GM12878 (cell line): ENCODE data around the gene CARS2. TPM values are rescaled to one million over a fixed set of nuclear protein-coding genes. Genes with fewer than 3 reads are reported as not detected.

Experiments used
- ATAC-seq: fragments of 200-7000 bp; cut with Tn5 transposase; 3 replicates; pipeline ENCODE4 v1.9.1; 2020; ENCODE audit warnings: mild to moderate bottlenecking, moderate library complexity
- BruUV-seq: library from RNA; stranded (reverse); fragments of 400-500 nt; replicated peaks from 2 replicates; lab custom pipeline; 2021; lab: Mats Ljungman, UMichigan
- CTCF ChIA-PET: fragments of 300-600 bp; sonication (Branson Sonifier 250); formaldehyde crosslinking; extraction: SDS; loops from one replicate; lab custom pipeline; 2021; ENCODE audit warnings: inconsistent platforms; lab: Yijun Ruan, JAX
- POLR2A ChIA-PET: fragments of 350-600 bp; formaldehyde crosslinking; extraction: SDS; loops from one replicate; lab custom pipeline; 2021; ENCODE audit warnings: inconsistent platforms; lab: Charles Lee
- RAD21 ChIA-PET: fragments of 300-600 bp; sonication (Branson Sonifier 250); formaldehyde crosslinking; loops from one replicate; lab custom pipeline; 2023; ENCODE audit warnings: antibody characterized with exemption; ENCODE audit not compliant: unreplicated experiment; lab: Charles Lee
- SMC1A ChIA-PET: fragments of 300-600 bp; sonication (Branson Sonifier 250); formaldehyde crosslinking; loops from one replicate; lab custom pipeline; 2023; ENCODE audit not compliant: unreplicated experiment, uncharacterized antibody; lab: Charles Lee
- DNase-seq: peaks from one replicate; pipeline ENCODE4 v3.0.0-alpha.2; 2011; ENCODE audit warnings: low read depth, low spot score
- FAIRE-seq: peaks from 3 replicates; lab custom pipeline; 2011; peaks lifted over from hg19 to GRCh38; lab: Jason Lieb, UNC
- H2AFZ ChIP-seq: 2 replicates; pipeline ENCODE4 v1.6.0; 2011; ENCODE audit warnings: low read depth, low read length, control low read depth; ENCODE audit not compliant: control insufficient read depth
- H3K27ac ChIP-seq: 2 replicates; pipeline ENCODE4 v1.5.1; 2011; ENCODE audit warnings: control low read depth; ENCODE audit not compliant: control insufficient read depth, insufficient read depth
- H3K27me3 ChIP-seq, 2 experiments: replicated peaks in 1 of 2; 2 replicates each; pipeline versions ENCODE4 v1.6.0 to v1.6.1; 2011; ENCODE audit warnings: low read length in 1 of 2; ENCODE audit not compliant: control insufficient read depth in 2 of 2, insufficient read depth in 2 of 2
- H3K36me3 ChIP-seq, 2 experiments: 2 replicates each; pipeline ENCODE4 v1.5.1; 2011; ENCODE audit warnings: low read length in 1 of 2; ENCODE audit not compliant: control insufficient read depth in 2 of 2, insufficient read depth in 2 of 2
- H3K4me1 ChIP-seq: 2 replicates; pipeline ENCODE4 v1.6.1; 2011; ENCODE audit warnings: mild to moderate bottlenecking, low read length, moderate library complexity, mixed read lengths; ENCODE audit not compliant: control insufficient read depth, insufficient read depth
- H3K4me2 ChIP-seq: 2 replicates; pipeline ENCODE4 v1.6.0; 2011; ENCODE audit warnings: control low read depth; ENCODE audit not compliant: control insufficient read depth, insufficient read depth
- H3K4me3 ChIP-seq: fragments of 200-600 bp; sonication (generic); 2 replicates; pipeline ENCODE4 v1.5.1; 2016
- H3K79me2 ChIP-seq: 2 replicates; pipeline ENCODE4 v1.6.0; 2011; ENCODE audit warnings: low read length; ENCODE audit not compliant: control insufficient read depth, insufficient read depth
- H3K9ac ChIP-seq: 2 replicates; pipeline ENCODE4 v1.8.0; 2011; ENCODE audit warnings: low read length, control low read depth, mixed read lengths; ENCODE audit not compliant: control insufficient read depth, insufficient read depth
- H3K9me3 ChIP-seq: replicated peaks from 3 replicates; pipeline ENCODE4 v1.5.1; 2011; ENCODE audit warnings: mild to moderate bottlenecking, low read length; ENCODE audit not compliant: control insufficient read depth, insufficient read depth
- H4K20me1 ChIP-seq: 2 replicates; pipeline ENCODE4 v1.6.0; 2011; ENCODE audit not compliant: control insufficient read depth, insufficient read depth
- ETV6 ChIP-seq, 2 experiments: fragments of 450-650 bp in 1 of 2; IDR thresholded peaks in 1 of 2; conservative IDR thresholded peaks in 1 of 2; 2 replicates each; pipeline ENCODE4 v1.6.1; 2014; ENCODE audit warnings: antibody characterized with exemption in 1 of 2, borderline replicate concordance in 1 of 2, low read depth in 1 of 2, mild to moderate bottlenecking in 1 of 2, moderate library complexity in 1 of 2
- NFYA ChIP-seq: IDR thresholded peaks from 2 replicates; pipeline ENCODE4 v1.6.1; 2011; ENCODE audit warnings: low read depth, mild to moderate bottlenecking, low read length, improper control_type of control experiment, borderline replicate concordance
- SMAD1 ChIP-seq: fragments of 450-650 bp; IDR thresholded peaks from 2 replicates; pipeline ENCODE4 v1.6.1; 2018; ENCODE audit warnings: mild to moderate bottlenecking, low read depth; ENCODE audit not compliant: partially characterized antibody
- ZNF217 ChIP-seq: fragments of 450-650 bp; IDR thresholded peaks from 2 replicates; pipeline ENCODE4 v1.6.1; 2017; ENCODE audit warnings: antibody characterized with exemption, mild to moderate bottlenecking
- WGBS: methylation state at CpG from one replicate; pipeline ENCODE4 v1.1.6; 2016; ENCODE audit warnings: low lambda C conversion rate; ENCODE audit not compliant: insufficient replicate concordance, insufficient coverage; ENCODE audit errors: missing lambda C conversion rate; 5-methylcytosine and 5-hydroxymethylcytosine counted together
- in situ Hi-C: fragments of 300-500 bp; cut with MboI; formaldehyde crosslinking; loops from 9 replicates; pipeline ENCODE4 v1.14.3; 2018; ENCODE audit warnings: mixed read lengths
- intact Hi-C: fragments of 100-400 bp; cut with micrococcal nuclease; formaldehyde crosslinking; loops from one replicate; pipeline ENCODE4 v1.14.2; 2022; ENCODE audit not compliant: unreplicated experiment
- polyA plus RNA-seq, 11 experiments: library from polyadenylated mRNA; depleted of rRNA in 4 of 11; unstranded in 6 of 11; stranded (reverse) in 5 of 11; fragments of >200 nt; fragmentation: Nextera tagmentation in 4 of 11; fragmentation: Illumina TruSeq in 1 of 11; extraction: Ambion mirVana in 4 of 11; extraction: Trizol in 1 of 11; gene quantifications; 1 replicate in 1 of 11; 2 replicates in 10 of 11; pipeline versions ENCODE4 v1.2.1 to v1.2.3, GENCODE V29; 2011 to 2016; ENCODE audit warnings: inconsistent platforms in 2 of 11, missing spikeins in 2 of 11, low read depth in 1 of 11
- total RNA-seq, 4 experiments: library from RNA; depleted of rRNA in 3 of 4; stranded (reverse); fragments of >200 nt in 3 of 4; fragmentation: Illumina TruSeq in 1 of 4; extraction: Trizol in 1 of 4; gene quantifications; 2 replicates each; pipeline versions ENCODE4 v1.2.1 to v1.2.3, GENCODE V29; 2013 to 2021
- TF ChIP-seq, protein P1 (sequence below), 3 experiments: IDR thresholded peaks in 2 of 3; conservative IDR thresholded peaks in 1 of 3; 2 replicates each; pipeline ENCODE4 v1.5.1; 2011; ENCODE audit warnings: low read depth in 3 of 3, low read length in 3 of 3, mild to moderate bottlenecking in 3 of 3, control low read depth in 2 of 3, moderate library complexity in 2 of 3, inconsistent platforms in 1 of 3, mixed read lengths in 1 of 3; ENCODE audit not compliant: control insufficient read depth in 2 of 3, insufficient read depth in 1 of 3; ENCODE audit errors: extremely low read depth in 1 of 3

CARS2 gene
- total and polyA plus RNA-seq, 10 of the 15 experiments (the other 5 are each of a cell fraction or from before 2014, with no cell fraction given), result 4.2 to 101 (median 61.5) TPM

DNA sequence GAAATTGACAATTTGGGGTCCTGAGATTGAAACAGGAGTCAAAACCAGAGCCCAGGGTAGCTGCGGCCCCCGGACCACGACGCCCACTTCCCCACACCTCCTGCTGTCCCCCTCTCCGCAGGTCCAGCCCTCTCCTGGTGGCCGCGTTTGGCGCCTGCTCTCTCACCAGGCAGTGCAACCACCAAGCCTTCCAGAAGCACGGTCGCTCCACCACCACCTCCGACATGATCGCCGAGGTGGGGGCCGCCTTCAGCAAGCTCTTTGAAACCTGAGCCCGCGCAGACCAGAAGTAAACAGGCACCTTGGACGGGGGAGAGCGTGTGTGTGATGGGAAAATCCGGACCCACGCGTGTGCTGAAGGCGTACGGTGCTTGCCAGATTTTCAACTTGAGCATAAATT is 67.7 kb downstream of the CARS2 start:
- WGBS, result 95% methylated on average over 23 of the region's 23 CpGs
- Histone ChIP-seq H3K27me3 (no peaks in the 10 kb centered on the region), H3K79me2 (no peaks in the 10 kb centered on the region), H3K4me3 (no peak overlapping the region), H3K27ac (no peak overlapping the region), H3K4me1 (no peaks in the 10 kb centered on the region), H3K9ac (no peak overlapping the region), H4K20me1 (no peaks in the 10 kb centered on the region; the same call in 1 of the 2 replicates), H3K9me3 (no peaks in the 10 kb centered on the region), H2AFZ (no peak overlapping the region), H3K36me3 (peaks cover 43 to 51% of the 10 kb centered on the region in 2 experiments), H3K4me2 (no peak overlapping the region)
- FAIRE-seq, result no peak
- ChIA-PET RAD21 (interaction anchor here (1.0 kb wide), 1 partner anchor 183 kb away, joined by 3 read pairs; no protein-coding TSS in a partner anchor), POLR2A (interaction anchor here (1.1 kb wide), 1 partner anchor 14 kb away, joined by 4 read pairs; no protein-coding TSS in a partner anchor), SMC1A (interaction anchor here (0.7 to 1.1 kb wide), 6 partner anchors 8 to 238 kb away, joined by 3 to 4 read pairs (median 3); no protein-coding TSS in a partner anchor), CTCF (no interaction called here)
- intact Hi-C loops (no loop called here), in situ Hi-C loops (no loop called here)
- no peak for TF ChIP-seq SMAD1
- TF ChIP-seq ETV6 (conservative IDR thresholded peaks at IDR 0.05 in 1 of 2, IDR thresholded peaks at IDR 0.05 in 1 of 2; ENCODE audit: borderline replicate concordance in 1 of 2, low read depth in 1 of 2), result no peak
- TF ChIP-seq NFYA, result no peak
- no TSS peak for BruUV-seq
- no peak for DNase-seq
- no peak for ATAC-seq

DNA sequence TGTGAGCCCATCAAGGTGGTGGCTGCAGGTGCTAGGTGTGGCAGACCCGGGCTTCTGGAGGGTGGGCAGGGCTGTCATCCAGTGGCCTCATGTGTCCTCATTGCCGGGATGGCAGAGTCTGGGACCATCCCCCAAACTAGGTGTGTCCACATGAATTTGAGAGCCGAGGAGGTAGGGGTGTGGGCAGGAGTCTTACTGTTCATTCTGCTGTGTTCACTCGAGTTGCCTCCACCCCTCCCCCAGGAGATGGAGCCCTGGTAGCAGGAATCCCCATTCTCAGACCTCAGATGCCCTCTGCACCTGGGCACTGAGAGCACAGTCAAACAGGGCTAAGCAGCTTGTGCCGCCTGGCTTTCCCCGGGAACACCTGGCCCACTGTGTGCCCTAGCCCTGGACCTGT is 68.2 kb downstream of the CARS2 start:
- Histone ChIP-seq H3K27me3 (no peaks in the 10 kb centered on the region), H2AFZ (no peak overlapping the region), H3K9me3 (no peaks in the 10 kb centered on the region), H3K27ac (no peak overlapping the region), H3K4me1 (no peaks in the 10 kb centered on the region), H3K9ac (no peak overlapping the region), H3K4me2 (no peak overlapping the region), H3K79me2 (no peaks in the 10 kb centered on the region), H4K20me1 (no peaks in the 10 kb centered on the region; the same call in 1 of the 2 replicates), H3K4me3 (no peak overlapping the region), H3K36me3 (peaks cover 39 to 51% of the 10 kb centered on the region in 2 experiments)
- POLR2A ChIA-PET, result interaction anchor here (1.1 kb wide), 1 partner anchor 14 kb away, joined by 4 read pairs; no protein-coding TSS in a partner anchor
- no TSS peak for BruUV-seq
- RAD21 ChIA-PET, result no interaction called here
- in situ Hi-C loops (no loop called here), intact Hi-C loops (no loop called here)
- no peak for DNase-seq
- TF ChIP-seq ZNF217, result no peak
- TF ChIP-seq, protein P1, sequence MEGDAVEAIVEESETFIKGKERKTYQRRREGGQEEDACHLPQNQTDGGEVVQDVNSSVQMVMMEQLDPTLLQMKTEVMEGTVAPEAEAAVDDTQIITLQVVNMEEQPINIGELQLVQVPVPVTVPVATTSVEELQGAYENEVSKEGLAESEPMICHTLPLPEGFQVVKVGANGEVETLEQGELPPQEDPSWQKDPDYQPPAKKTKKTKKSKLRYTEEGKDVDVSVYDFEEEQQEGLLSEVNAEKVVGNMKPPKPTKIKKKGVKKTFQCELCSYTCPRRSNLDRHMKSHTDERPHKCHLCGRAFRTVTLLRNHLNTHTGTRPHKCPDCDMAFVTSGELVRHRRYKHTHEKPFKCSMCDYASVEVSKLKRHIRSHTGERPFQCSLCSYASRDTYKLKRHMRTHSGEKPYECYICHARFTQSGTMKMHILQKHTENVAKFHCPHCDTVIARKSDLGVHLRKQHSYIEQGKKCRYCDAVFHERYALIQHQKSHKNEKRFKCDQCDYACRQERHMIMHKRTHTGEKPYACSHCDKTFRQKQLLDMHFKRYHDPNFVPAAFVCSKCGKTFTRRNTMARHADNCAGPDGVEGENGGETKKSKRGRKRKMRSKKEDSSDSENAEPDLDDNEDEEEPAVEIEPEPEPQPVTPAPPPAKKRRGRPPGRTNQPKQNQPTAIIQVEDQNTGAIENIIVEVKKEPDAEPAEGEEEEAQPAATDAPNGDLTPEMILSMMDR (IDR thresholded peaks at IDR 0.05 in 2 of 3, conservative IDR thresholded peaks at IDR 0.05 in 1 of 3; ENCODE audit: control insufficient read depth in 2 of 3, extremely low read depth in 1 of 3, insufficient read depth in 1 of 3, low read depth in 3 of 3, low read length in 3 of 3), result peak in 1 of 3 experiments; percentile 21; a peak in 2 of 6 replicates
- ATAC-seq, result no peak; the same call in 2 of the 3 replicates
- CTCF ChIA-PET, result no interaction called here
- 74% methylated on average over 6 of the region's 6 CpGs for WGBS
- SMC1A ChIA-PET, result interaction anchor here (0.8 kb wide), 2 partner anchors 21 to 71 kb away, joined by 3 read pairs; no protein-coding TSS in a partner anchor
- FAIRE-seq, result no peak
